ENCODE data around the gene RNF115. TPM values are rescaled to one million over a fixed set of nuclear protein-coding genes. Genes with fewer than 3 reads are reported as not detected.

RNF115 gene
- total and polyA plus RNA-seq, 2 of the 13 experiments (the other 11 are each of a cell fraction or from before 2014, with no cell fraction given): 6.0 to 10.1 TPM

- no peak for TF ChIP-seq E2F5 (CRISPR knock-in tag; conservative IDR thresholded peaks at IDR 0.05)
- no peak for TF ChIP-seq ZBTB25 (CRISPR knock-in tag; IDR thresholded peaks at IDR 0.05)
- no peak for TF ChIP-seq ZNF263 (CRISPR knock-in tag; IDR thresholded peaks at IDR 0.05)
- no peak for TF ChIP-seq SIN3B (IDR thresholded peaks at IDR 0.05; ENCODE audit: low read length)
- TF ChIP-seq HCFC1 (IDR thresholded peaks at IDR 0.05; ENCODE audit: low read depth, low read length): no peak
- no peak for TF ChIP-seq ZNF326 (CRISPR knock-in tag; IDR thresholded peaks at IDR 0.05; ENCODE audit: borderline replicate concordance)
- 0 out of 2 replicates have a peak, but pooled peaks have one; percentile 27 for TF ChIP-seq MED13 (CRISPR knock-in tag; IDR thresholded peaks at IDR 0.05)
- no peak for TF ChIP-seq SNAPC2 (CRISPR knock-in tag; IDR thresholded peaks at IDR 0.05)
- no peak for TF ChIP-seq ZNF770 (CRISPR knock-in tag; IDR thresholded peaks at IDR 0.05)
- TF ChIP-seq PPARG (CRISPR knock-in tag; conservative IDR thresholded peaks at IDR 0.05): no peak
- no peak for TF ChIP-seq LRRFIP1 (CRISPR knock-in tag; conservative IDR thresholded peaks at IDR 0.05)
- no peak for TF ChIP-seq ATF5 (CRISPR knock-in tag; IDR thresholded peaks at IDR 0.05; ENCODE audit: low read depth)
- no peak for TF ChIP-seq RFXAP (CRISPR knock-in tag; IDR thresholded peaks at IDR 0.05; ENCODE audit: borderline replicate concordance)
- 0 out of 2 replicates have a peak, but pooled peaks have one; percentile 42 for TF ChIP-seq ISL2 (CRISPR knock-in tag; IDR thresholded peaks at IDR 0.05)
- TF ChIP-seq MBNL3 (CRISPR knock-in tag; conservative IDR thresholded peaks at IDR 0.05): no peak
- TF ChIP-seq ELF3 (CRISPR knock-in tag; IDR thresholded peaks at IDR 0.05): peak; percentile 56; the same call in 1 of the 2 replicates
- no peak for TF ChIP-seq GTF3A (CRISPR knock-in tag; conservative IDR thresholded peaks at IDR 0.05)
- TF ChIP-seq ZNF20 (CRISPR knock-in tag; IDR thresholded peaks at IDR 0.05): 0 out of 2 replicates have a peak, but pooled peaks have one; percentile 40
- peak; percentile 63; the same call in 1 of the 2 replicates for TF ChIP-seq REPIN1 (CRISPR knock-in tag; IDR thresholded peaks at IDR 0.05; ENCODE audit: borderline replicate concordance, low read depth)
- no peak; the same call in 1 of the 2 replicates for TF ChIP-seq ZNF747 (CRISPR knock-in tag; IDR thresholded peaks at IDR 0.05; ENCODE audit: borderline replicate concordance)
- no peak for TF ChIP-seq NCOR1 (IDR thresholded peaks at IDR 0.05; ENCODE audit: borderline replicate concordance, low read length)
- no peak for TF ChIP-seq CHD4 (IDR thresholded peaks at IDR 0.05; ENCODE audit: borderline replicate concordance, low read length)
- 0 out of 2 replicates have a peak, but pooled peaks have one; percentile 54 for TF ChIP-seq ZSCAN31 (CRISPR knock-in tag; IDR thresholded peaks at IDR 0.05; ENCODE audit: low read depth)
Measured at GRCh38 chr1:145845514-145846161, 21.7 kb upstream of the RNF115 start, which contains the start of gene NUDT17 (continued).

All from HepG2 (cell line).